Sciatic nerve (tissue), 2 donors: ENCODE results near the gene APP. TPM values are rescaled to one million over a fixed set of nuclear protein-coding genes. Genes with fewer than 3 reads are reported as not detected.
A peak's percentile ranks its signal among the peaks of the same experiment; 100 is the strongest.

ENCODE experiments used
- ATAC-seq: fragments of 200-7000 bp; cut with Tn5 transposase; one replicate; pipeline ENCODE4 v1.9.1; 2020; ENCODE audit warnings: mild to moderate bottlenecking, moderate library complexity
- DNase-seq: peaks from one replicate; pipeline ENCODE4 v3.0.0-alpha.2; 2020; ENCODE audit warnings: low spot score
- intact Hi-C: fragments of 100-400 bp; cut with DNase I; formaldehyde crosslinking; loops from one replicate; pipeline ENCODE4 v1.14.2; 2022
- total RNA-seq: library from RNA; stranded (reverse); fragmentation: NEBNext Ultra II Directional; extraction: Animal tissue kit (Norgen Biotek cat#: 25700); gene quantifications from one replicate; pipeline ENCODE4 v1.2.1, GENCODE V29; 2021
- donor health status: DM: no; HTN: no; CAD: no.
- donor health status: DM: no; HTN: no; CAD: no.

The APP gene
- total RNA-seq, 1 donor from 2014 or later: 497 TPM

GRCh38 chr21:25967901-25968438, 202.6 kb downstream of the APP start:
- ATAC-seq (no peak), DNase-seq (no peak)
- intact Hi-C loops: no loop called here

- intact Hi-C loops: no loop called here
- ATAC-seq (peak; percentile 57), DNase-seq (no peak)
Measured at GRCh38 chr21:25967181-25967900, 203.2 kb downstream of the APP start.

GRCh38 chr21:25965951-25966707, 204.4 kb downstream of the APP start:
- DNase-seq: no peak
- intact Hi-C loops: no loop called here
- ATAC-seq: no peak

- intact Hi-C loops: no loop called here
- ATAC-seq (no peak), DNase-seq (no peak)
Measured at GRCh38 chr21:25964926-25965325, 205.6 kb downstream of the APP start.

GRCh38 chr21:25964015-25964414, 206.6 kb downstream of the APP start:
- peak; percentile 63 for ATAC-seq

GRCh38 chr21:25963181-25963580, 207.4 kb downstream of the APP start:
- DNase-seq: no peak
- no peak for ATAC-seq
- intact Hi-C loops: no loop called here

More at GRCh38 chr21:25964015-25964414, 206.6 kb downstream of the APP start:
- intact Hi-C loops: no loop called here
- no peak for DNase-seq

GRCh38 chr21:25961042-25961441, 209.5 kb downstream of the APP start:
- intact Hi-C loops: no loop called here
- ATAC-seq (no peak), DNase-seq (no peak)

- intact Hi-C loops: no loop called here
- DNase-seq (no peak), ATAC-seq (no peak)
Measured at GRCh38 chr21:25960402-25960801, 210.2 kb downstream of the APP start.

GRCh38 chr21:25959799-25960198, 210.8 kb downstream of the APP start:
- intact Hi-C loops: no loop called here
- ATAC-seq: no peak

GRCh38 chr21:25956993-25957714, 213.4 kb downstream of the APP start:
- peak; percentile 81 for ATAC-seq
- no peak for DNase-seq
- intact Hi-C loops: no loop called here

More at GRCh38 chr21:25959799-25960198, 210.8 kb downstream of the APP start:
- no peak for DNase-seq

- intact Hi-C loops: no loop called here
- DNase-seq: no peak
- no peak for ATAC-seq
Measured at GRCh38 chr21:25955646-25956045, 214.9 kb downstream of the APP start.

- ATAC-seq (no peak), DNase-seq (no peak)
- intact Hi-C loops: no loop called here
Measured at GRCh38 chr21:25953659-25954058, 216.9 kb downstream of the APP start.

- no peak for ATAC-seq
Measured at GRCh38 chr21:25953196-25953595, 217.4 kb downstream of the APP start.

GRCh38 chr21:25952306-25952705, 218.3 kb downstream of the APP start:
- intact Hi-C loops: no loop called here
- DNase-seq: no peak
- ATAC-seq: no peak

More at GRCh38 chr21:25953196-25953595, 217.4 kb downstream of the APP start:
- intact Hi-C loops: no loop called here
- no peak for DNase-seq

- DNase-seq: no peak
- intact Hi-C loops: no loop called here
- ATAC-seq: peak; percentile 41
Measured at GRCh38 chr21:25949701-25950100, 220.9 kb downstream of the APP start.

- intact Hi-C loops: no loop called here
- ATAC-seq: peak; percentile 72
- DNase-seq: no peak
Measured at GRCh38 chr21:25944672-25945213, 225.8 kb downstream of the APP start.

GRCh38 chr21:25944082-25944481, 226.5 kb downstream of the APP start:
- no peak for DNase-seq
- no peak for ATAC-seq

GRCh38 chr21:25942135-25942534, 228.4 kb downstream of the APP start:
- DNase-seq (no peak), ATAC-seq (peak; percentile 71)
- intact Hi-C loops: no loop called here

More at GRCh38 chr21:25944082-25944481, 226.5 kb downstream of the APP start:
- intact Hi-C loops: no loop called here

- intact Hi-C loops: no loop called here
- DNase-seq: no peak
- ATAC-seq: no peak
Measured at GRCh38 chr21:25939396-25939761, 231.2 kb downstream of the APP start.
